T-helper 9 cell (primary cell): Measurements from ENCODE around the gene ZNF385C.

Source experiments
- DNase-seq: peaks from one replicate; pipeline ENCODE4 v3.0.0-alpha.2; 2020

Gene ZNF385C

GRCh38 chr17:42107124-42107523 lies 8.9 kb upstream of the ZNF385C start:
- no peak for DNase-seq

GRCh38 chr17:42106009-42106408 lies 7.7 kb upstream of the ZNF385C start:
- no peak for DNase-seq

DNA sequence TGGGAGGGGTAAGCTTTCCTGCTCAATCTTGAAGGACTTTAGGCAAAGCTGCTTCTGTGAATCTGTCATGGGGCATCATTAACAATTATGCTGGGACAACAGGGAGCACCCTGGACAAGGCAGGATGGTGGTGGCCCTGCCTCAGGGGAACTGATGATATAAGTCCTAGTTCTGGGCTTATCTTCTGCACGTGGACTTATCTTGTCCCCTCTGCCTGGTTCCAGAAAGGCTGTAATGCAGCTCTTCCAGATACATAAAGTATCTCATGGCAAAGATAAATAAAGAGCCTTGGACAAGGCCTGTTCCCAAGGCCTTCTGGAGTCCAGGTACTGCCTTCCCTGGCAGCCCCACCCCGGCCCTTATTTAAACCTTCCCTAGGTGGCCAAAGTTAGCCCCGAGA lies 6.0 kb upstream of the ZNF385C start:
- DNase-seq = no peak

DNA sequence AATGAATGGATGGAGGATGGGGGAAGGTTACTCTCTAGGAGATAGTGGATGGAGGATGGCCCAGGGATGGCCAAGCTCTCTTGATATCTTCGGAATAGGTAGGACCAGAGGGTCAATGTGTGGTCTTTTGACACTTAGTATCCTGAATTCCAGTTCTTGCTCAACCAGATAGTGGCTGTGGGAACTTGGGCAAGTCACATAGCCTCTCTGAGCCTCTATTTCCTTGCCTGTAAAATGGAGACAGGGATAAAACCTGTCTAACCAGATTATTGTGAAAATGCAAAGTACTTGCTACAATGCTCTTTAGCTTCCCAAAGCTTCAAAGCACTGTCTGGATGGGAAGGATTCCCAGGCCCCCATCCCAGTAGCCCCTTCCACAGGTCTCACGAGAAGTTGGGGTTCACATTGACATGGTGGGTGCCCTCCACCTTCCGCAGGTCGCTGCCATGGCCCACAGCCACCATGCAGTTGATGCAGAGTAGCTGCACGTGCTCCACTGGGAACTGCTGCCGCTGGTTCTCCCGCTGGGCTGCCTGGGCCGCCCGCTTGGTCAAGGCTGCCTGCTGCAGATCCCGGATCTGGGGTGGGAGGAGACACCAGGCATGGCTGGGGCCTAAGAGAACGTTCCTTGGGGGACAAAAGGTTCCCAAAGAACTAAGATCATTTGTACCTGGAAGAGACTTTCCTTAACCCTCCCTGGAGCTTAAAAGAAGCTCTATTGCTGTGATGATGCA lies 5.1 kb upstream of the ZNF385C start:
- DNase-seq = no peak

DNA sequence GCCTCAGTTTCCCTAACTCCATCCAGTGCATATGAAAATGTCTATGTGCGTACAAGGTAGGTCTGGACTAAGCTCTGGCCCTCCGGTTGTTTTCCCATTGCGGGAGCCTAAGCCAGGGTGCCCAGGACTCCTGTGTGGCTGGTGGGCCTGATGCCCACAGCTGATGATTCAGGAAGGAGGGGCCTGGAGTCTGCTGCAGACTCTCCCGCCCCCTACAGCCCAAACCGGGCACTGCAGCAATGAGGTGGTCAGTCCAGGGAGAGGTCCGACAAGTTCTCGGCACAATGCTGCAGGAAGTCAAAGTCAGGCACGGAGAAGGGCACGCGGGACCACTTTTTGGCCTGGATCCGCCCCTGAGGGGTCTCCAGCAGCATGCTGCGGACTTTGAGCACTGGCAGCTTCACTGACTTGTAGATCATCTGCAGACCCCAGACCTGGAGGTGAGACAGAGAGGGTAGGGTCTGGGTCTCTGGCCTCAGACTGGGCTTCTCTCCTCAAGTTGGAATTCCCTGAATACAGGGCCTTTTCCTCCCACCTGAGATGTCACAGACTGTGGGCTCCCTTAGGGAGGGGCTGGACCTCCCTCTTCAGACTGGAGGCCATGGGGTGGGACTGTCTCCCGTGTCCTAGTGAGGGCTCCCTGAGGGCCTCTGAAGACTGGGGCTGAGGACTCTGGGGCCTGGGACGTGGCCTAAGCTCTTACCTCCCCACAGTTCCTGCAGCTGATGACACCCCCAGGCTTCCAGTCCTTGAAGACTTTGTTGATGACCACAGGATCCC lies 3.4 kb upstream of the ZNF385C start:
- peak; percentile 59 for DNase-seq

GRCh38 chr17:42098730-42099399 lies 592 bp upstream of the ZNF385C start:
- no peak for DNase-seq

DNA sequence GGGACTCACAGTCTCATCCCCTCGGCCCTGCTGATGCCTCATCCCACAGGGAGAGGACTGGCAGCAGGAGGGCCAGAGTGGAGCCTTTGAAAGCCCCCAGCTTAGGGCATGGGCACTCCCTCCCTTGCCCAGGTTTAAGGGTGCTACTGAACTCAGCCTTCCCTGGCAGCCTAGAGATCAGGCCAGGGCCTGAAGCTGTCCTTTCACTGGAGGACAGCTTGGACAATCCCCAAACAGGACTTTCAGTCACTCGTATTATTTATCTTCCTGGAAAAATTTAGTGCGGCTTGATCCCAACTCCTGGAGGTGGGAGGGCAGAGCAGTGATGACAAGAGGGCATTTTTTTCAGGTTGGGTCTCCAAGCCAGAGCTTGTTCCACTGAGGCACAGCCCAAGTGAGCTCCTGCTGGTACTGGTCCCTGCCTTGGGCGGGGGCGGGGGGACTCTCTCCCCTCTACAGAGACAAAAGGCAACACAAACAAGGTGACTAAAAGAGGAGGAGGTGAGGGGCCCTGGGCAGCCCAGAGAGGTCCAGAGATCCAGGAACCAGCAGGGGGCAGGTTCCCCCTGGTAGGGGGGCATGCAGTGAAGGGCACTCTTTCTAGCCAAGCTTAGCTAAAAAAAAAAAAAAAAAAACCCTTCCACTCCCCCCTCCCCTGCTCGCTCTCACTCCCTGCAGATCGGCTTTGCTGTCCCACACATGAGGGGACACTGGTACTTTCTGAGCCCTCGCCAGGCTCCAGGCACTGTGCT lies 1.7 kb downstream of the ZNF385C start:
- no peak for DNase-seq

- no peak for DNase-seq
These were observed 3.8 kb downstream of the ZNF385C start for GRCh38 chr17:42094375-42095069.

DNA sequence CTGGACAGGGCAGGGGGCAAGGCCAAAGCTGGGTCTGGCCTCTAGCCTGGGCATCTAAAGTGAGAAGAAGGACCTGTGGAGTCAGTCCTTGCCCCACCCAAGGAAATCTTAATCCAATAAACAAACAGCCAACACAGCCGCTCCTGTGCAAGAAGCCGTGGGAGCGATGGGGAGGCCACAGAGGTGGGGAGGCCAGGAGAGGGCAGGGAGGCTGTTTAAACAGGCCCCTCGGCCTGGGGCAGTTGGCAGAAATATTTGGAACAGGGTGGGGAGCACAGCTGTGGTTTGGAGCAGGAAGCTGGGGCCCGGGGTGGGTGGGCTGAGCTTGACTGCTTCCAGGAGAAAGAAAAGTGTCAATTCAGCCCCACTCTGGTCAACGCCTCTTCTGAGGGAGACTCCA lies 5.3 kb downstream of the ZNF385C start:
- DNase-seq = no peak

DNA sequence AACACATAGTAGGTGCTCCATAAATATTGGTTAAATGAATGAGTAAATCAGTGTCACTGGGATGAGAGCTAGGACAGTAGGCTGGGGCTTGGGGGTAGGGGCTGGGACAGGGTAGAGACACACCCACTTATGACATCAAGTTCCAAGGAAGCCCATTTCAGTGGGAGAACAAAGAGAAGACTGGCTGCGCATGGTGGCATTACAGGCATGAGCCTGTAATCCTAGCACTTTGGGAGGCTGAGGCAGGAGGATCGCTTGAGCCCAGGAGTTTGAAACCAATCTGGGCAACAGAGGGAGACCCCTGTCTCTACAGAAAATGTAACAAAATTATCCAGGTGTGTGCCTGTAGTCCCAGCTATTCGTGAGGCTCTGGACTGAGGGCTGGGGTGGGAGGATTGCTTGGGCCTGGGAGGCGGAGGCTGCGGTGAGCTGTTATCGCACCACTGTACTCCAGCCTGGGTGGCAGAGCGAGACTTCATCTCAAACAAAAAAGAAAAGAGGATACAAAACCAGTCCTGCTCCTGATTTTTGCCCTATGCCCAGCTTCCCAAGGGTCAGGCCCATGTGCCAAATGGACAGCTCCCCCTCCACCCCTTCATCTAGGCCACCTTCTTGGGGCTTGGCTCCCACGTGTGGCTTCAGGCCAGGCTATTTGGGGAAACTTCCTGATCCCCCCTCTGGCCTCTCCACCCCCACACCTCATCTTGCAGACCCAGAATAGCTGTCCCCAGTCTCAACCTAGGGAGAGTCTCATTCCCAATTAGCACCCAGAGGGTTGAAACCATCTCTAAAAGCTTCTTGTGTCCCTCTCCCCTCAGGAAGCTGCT lies 7.1 kb downstream of the ZNF385C start:
- no peak for DNase-seq

GRCh38 chr17:42088736-42089135 lies 9.5 kb downstream of the ZNF385C start:
- DNase-seq = no peak

- DNase-seq = no peak
These were observed 10.3 kb downstream of the ZNF385C start for GRCh38 chr17:42087736-42088705.

GRCh38 chr17:42087042-42087701 lies 11.1 kb downstream of the ZNF385C start:
- no peak for DNase-seq

GRCh38 chr17:42081516-42082129 lies 16.6 kb downstream of the ZNF385C start:
- no peak for DNase-seq

DNA sequence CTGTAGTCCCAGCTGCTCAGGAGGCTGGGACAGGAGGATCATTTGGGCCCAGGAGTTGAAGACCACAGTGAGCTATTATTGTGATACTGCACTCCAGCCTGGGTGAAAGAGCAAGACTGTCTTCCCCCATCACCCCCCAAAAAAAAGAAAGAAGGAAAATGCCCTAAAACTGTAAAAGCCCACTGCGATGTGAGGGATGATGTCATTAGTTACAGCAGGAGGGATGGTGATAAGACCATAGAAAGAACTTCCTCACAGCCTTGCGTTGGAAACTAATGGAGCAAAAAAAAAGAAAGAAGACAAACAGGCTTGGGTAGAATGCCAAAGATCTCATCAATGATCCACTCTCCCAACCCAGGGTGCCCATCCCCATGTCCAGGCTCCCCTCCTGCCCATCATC lies 18.7 kb downstream of the ZNF385C start:
- DNase-seq = no peak

DNA sequence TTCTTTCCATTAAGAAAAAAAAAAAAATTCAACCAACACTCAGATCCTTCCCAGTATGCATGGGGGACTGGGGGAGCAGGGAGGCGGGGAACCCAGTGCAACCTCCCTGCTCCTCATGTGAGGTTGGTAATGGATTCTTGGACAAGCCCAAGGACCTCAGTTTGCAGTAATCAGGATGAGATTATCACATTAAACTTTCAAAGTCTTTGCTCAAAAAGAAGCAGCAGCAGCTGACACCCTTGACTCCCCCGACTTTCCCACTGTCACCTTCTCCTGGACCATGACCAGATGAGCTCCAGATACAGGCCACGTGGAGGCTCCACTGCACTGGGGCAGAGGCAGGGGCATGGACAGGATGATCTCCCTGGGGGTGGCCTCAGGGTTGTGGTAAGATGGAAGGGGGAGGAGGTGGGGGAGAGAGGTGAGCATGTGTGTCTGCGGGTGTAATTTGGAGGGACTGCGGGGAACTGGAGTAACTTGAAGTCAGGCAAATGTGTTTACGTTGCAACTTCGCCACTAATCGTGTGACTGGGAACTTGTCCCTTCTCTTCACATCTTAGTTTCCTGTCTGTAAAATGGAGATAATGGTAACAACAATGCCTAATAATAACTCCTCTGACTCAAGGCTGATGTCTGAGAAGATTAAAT lies 19.8 kb downstream of the ZNF385C start:
- DNase-seq = no peak

DNA sequence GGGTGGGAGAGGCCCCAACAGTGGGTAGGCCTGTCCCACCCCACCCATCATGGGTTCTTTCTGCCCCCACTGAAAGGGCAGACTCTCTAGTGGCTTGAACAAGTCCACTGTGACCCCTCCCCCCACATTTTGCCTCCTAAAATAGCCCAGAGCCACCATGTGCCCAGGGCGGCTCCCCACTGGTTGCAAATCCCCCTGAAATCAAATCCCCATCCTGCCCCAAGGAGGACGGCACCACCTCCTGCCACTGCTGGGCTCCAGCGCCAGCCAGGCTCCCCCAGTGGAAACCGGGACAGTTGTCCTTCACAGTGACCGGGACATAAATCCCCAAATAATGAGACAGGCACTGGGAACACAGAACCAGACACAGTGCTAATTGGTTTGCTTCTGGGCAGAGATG lies 20.5 kb downstream of the ZNF385C start:
- DNase-seq = no peak

DNA sequence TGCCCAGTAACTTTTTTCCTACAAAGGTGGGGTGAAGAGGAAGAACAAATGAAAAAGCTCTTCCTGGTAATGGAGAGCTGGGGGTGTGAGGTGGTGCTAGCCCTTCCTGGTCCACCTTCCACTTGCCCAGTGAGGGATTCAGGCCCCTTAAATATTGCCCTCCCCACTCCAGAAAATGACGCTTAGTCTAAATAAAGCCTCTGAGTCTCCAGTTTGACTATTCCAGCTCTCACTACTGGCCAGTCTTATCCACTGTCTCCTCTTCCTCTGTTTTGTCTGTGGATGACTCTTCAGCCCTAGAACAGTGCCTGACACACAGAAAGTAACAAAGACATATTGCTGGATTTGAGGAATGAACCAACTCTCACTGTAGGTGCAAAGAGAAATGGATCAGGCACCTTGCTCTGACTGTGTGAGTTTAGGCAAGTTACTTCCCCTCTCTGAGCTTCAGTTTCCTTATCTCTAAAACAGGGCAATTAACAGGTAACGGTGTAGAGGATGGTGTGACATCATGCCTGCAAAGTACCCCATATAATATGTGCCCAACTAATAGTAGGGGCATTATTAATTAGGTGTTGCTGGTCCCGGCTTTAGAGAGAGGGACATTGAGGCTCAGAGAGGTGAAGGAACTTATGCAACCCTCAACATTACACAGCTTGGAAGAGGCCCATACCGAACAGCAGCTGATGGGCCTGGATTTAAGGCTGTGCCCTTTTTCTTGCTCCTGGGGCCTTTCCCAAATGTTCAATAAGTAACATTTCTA lies 21.3 kb downstream of the ZNF385C start:
- no peak for DNase-seq
